ENCODE measurements around the gene SRP68.
"Not testable (repeated sequence)": the region's sequence is repeated elsewhere in the genome, so short reads cannot be mapped to it uniquely, and the experiment has no call there.

SRP68 gene

GRCh38 chr17:76044475-76045007 is 27.8 kb downstream of the SRP68 start:
- not testable (repeated sequence) for DNase-seq

GRCh38 chr17:76042868-76043267 is 29.4 kb downstream of the SRP68 start:
- DNase-seq: not testable (repeated sequence)

GRCh38 chr17:76040376-76040775 is 31.9 kb downstream of the SRP68 start:
- no peak for DNase-seq

- no peak for DNase-seq
Measured at GRCh38 chr17:76039121-76039520, 33.2 kb downstream of the SRP68 start.

- no peak for DNase-seq
Measured at GRCh38 chr17:76038050-76038449, 34.3 kb downstream of the SRP68 start.

GRCh38 chr17:76036497-76037261 is 35.6 kb downstream of the SRP68 start:
- DNase-seq: no peak

GRCh38 chr17:76034428-76035350 is 37.6 kb downstream of the SRP68 start:
- no peak for DNase-seq

- DNase-seq: no peak
Measured at GRCh38 chr17:76033139-76033538, 39.2 kb downstream of the SRP68 start.

- DNase-seq: no peak
Measured at GRCh38 chr17:76032780-76033108, 39.6 kb downstream of the SRP68 start.

- no peak for DNase-seq
Measured at GRCh38 chr17:76032073-76032779, 40.1 kb downstream of the SRP68 start.

GRCh38 chr17:76027159-76027839 is 45.0 kb downstream of the SRP68 start, which contains the start of gene EVPL:
Gene EVPL, minus strand, starts transcription at chr17:76027306. Its CDS starts 108 bp downstream, at chr17:76027198.
- peak in 3 of 4 experiments; percentile 35 to 81 (median 59) for DNase-seq

- no peak for DNase-seq
Measured at GRCh38 chr17:76026714-76027158, 45.6 kb downstream of the SRP68 start.

GRCh38 chr17:76025294-76025693 is 47.0 kb downstream of the SRP68 start:
- no peak for DNase-seq

GRCh38 chr17:76024353-76024752 is 48.0 kb downstream of the SRP68 start:
- no peak for DNase-seq

- DNase-seq: no peak
Measured at GRCh38 chr17:76023900-76024237, 48.4 kb downstream of the SRP68 start.

- no peak for DNase-seq
Measured at GRCh38 chr17:76022973-76023899, 49.1 kb downstream of the SRP68 start.

GRCh38 chr17:76022285-76022684 is 50.0 kb downstream of the SRP68 start:
- no peak for DNase-seq

GRCh38 chr17:76019833-76020467 is 52.4 kb downstream of the SRP68 start:
- no peak for DNase-seq

- DNase-seq: no peak
Measured at GRCh38 chr17:76018801-76019200, 53.5 kb downstream of the SRP68 start.

- no peak for DNase-seq
Measured at GRCh38 chr17:76018340-76018680, 54.0 kb downstream of the SRP68 start.
